CD4-positive, alpha-beta T cell (primary cell): ENCODE measurements around the gene MRPL28. TPM values are rescaled to one million over a fixed set of nuclear protein-coding genes. Genes with fewer than 3 reads are reported as not detected.

Experiments used
- ATAC-seq: fragments of 200-7000 bp; cut with Tn5 transposase; one replicate; pipeline ENCODE4 v1.10.0; 2022; ENCODE audit warnings: mild to moderate bottlenecking; ENCODE audit not compliant: poor library complexity
- CTCF ChIA-PET: fragments of 350-600 bp; sonication (Branson Sonifier 250); formaldehyde crosslinking; loops from one replicate; lab custom pipeline; 2021; ENCODE audit warnings: antibody characterized with exemption, inconsistent platforms; lab: Charles Lee
- POLR2A ChIA-PET: fragments of 350-600 bp; sonication (Branson Sonifier 250); formaldehyde crosslinking; loops from one replicate; lab custom pipeline; 2021; ENCODE audit warnings: antibody characterized with exemption, inconsistent platforms; lab: Charles Lee
- DNase-seq, 14 experiments: peaks; one replicate each; pipeline ENCODE4 v3.0.0-alpha.2; 2013 to 2020; ENCODE audit warnings: mixed read lengths in 2 of 14
- H3K27ac ChIP-seq, 2 donors: one replicate each; pipeline versions ENCODE4 v1.5.1 to v1.7.0; 2013; ENCODE audit warnings: low read length in 2 of 2, low read depth in 1 of 2, mild to moderate bottlenecking in 1 of 2
- H3K27me3 ChIP-seq, 2 experiments: 1 replicate in 1 of 2; 2 replicates in 1 of 2; pipeline versions ENCODE4 v1.6.1 to v1.7.0; 2013; ENCODE audit warnings: low read length in 2 of 2, control low read depth in 1 of 2, mild to moderate bottlenecking in 1 of 2, moderate library complexity in 1 of 2; ENCODE audit not compliant: insufficient read depth in 2 of 2, control insufficient read depth in 1 of 2
- H3K36me3 ChIP-seq: one replicate; pipeline ENCODE4 v1.6.1; 2013; ENCODE audit warnings: low read length, control low read depth; ENCODE audit not compliant: insufficient read depth
- H3K4me1 ChIP-seq: one replicate; pipeline ENCODE4 v1.6.1; 2013; ENCODE audit warnings: low read length, control low read depth; ENCODE audit not compliant: insufficient read depth
- H3K4me3 ChIP-seq: one replicate; pipeline ENCODE4 v1.5.1; 2013; ENCODE audit warnings: mild to moderate bottlenecking, low read length, moderate library complexity
- H3K9me3 ChIP-seq, 2 experiments: 1 replicate in 1 of 2; 2 replicates in 1 of 2; pipeline versions ENCODE4 v1.6.1 to v1.7.0; 2013; ENCODE audit warnings: low read length in 2 of 2, mild to moderate bottlenecking in 2 of 2, control low read depth in 1 of 2, moderate library complexity in 1 of 2; ENCODE audit not compliant: control insufficient read depth in 1 of 2, insufficient read depth in 1 of 2
- H3K27ac Mint-ChIP-seq: one replicate; pipeline ENCODE4 v1.8.0; 2020; ENCODE audit warnings: mixed read lengths
- H3K27me3 Mint-ChIP-seq: one replicate; pipeline ENCODE4 v1.8.0; 2021; ENCODE audit warnings: mixed read lengths
- H3K36me3 Mint-ChIP-seq: one replicate; pipeline ENCODE4 v1.8.0; 2021; ENCODE audit warnings: low read depth, mixed read lengths
- H3K4me1 Mint-ChIP-seq: one replicate; pipeline ENCODE4 v1.8.0; 2021; ENCODE audit warnings: low read depth, mixed read lengths
- H3K4me3 Mint-ChIP-seq: one replicate; pipeline ENCODE4 v1.8.0; 2020; ENCODE audit warnings: mild to moderate bottlenecking, mixed read lengths
- H3K9me3 Mint-ChIP-seq: one replicate; pipeline ENCODE4 v1.8.0; 2020; ENCODE audit warnings: mixed read lengths
- intact Hi-C, 2 experiments: fragments of 100-400 bp; cut with DNase I in 1 of 2; cut with micrococcal nuclease in 1 of 2; formaldehyde crosslinking; loops; one replicate each; pipeline versions ENCODE4 v1.15.1 to v1.9.0; 2023 to 2025; cut with DNase I, micrococcal nuclease
- total RNA-seq, 174 experiments: library from RNA in 2 of 174; stranded (reverse) in 2 of 174; gene quantifications; one replicate each; pipeline ENCODE4 v1.2.3 and lab custom pipeline; 2021 to 2026
- TF ChIP-seq, protein P1 (sequence below): fragments of 200-600 bp; IDR thresholded peaks from one replicate; pipeline ENCODE4 v1.8.0; 2022; ENCODE audit warnings: antibody characterized with exemption, mild to moderate bottlenecking

The MRPL28 gene
- total RNA-seq, 2 experiments from 2014 or later, result 19.6 to 19.7 TPM

- peaks cover 25% of the 10 kb centered on the region for H3K4me1 ChIP-seq
- H3K36me3 ChIP-seq, result no peaks in the 10 kb centered on the region
- Mint-ChIP-seq H3K4me1 (peaks cover 31% of the 10 kb centered on the region), H3K9me3 (no peaks in the 10 kb centered on the region), H3K4me3 (peak overlapping the region; percentile 93), H3K27ac (peak overlapping the region; percentile 90), H3K36me3 (peaks cover 5% of the 10 kb centered on the region), H3K27me3 (no peaks in the 10 kb centered on the region)
- POLR2A ChIA-PET, result interaction anchor here (1.0 to 1.2 kb wide), 2 partner anchors 13 to 14 kb away, joined by 3 read pairs; partner anchors contain the start of gene PGAP6
- TF ChIP-seq, protein P1, sequence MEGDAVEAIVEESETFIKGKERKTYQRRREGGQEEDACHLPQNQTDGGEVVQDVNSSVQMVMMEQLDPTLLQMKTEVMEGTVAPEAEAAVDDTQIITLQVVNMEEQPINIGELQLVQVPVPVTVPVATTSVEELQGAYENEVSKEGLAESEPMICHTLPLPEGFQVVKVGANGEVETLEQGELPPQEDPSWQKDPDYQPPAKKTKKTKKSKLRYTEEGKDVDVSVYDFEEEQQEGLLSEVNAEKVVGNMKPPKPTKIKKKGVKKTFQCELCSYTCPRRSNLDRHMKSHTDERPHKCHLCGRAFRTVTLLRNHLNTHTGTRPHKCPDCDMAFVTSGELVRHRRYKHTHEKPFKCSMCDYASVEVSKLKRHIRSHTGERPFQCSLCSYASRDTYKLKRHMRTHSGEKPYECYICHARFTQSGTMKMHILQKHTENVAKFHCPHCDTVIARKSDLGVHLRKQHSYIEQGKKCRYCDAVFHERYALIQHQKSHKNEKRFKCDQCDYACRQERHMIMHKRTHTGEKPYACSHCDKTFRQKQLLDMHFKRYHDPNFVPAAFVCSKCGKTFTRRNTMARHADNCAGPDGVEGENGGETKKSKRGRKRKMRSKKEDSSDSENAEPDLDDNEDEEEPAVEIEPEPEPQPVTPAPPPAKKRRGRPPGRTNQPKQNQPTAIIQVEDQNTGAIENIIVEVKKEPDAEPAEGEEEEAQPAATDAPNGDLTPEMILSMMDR, result no peak
- peak overlapping the region; percentile 49 for H3K4me3 ChIP-seq
- DNase-seq, result peak in 1 of 14 experiments; percentile 2
- no peaks in the 10 kb centered on the region for H3K27me3 ChIP-seq
- H3K27ac ChIP-seq, result no peak overlapping the region
- no peak for ATAC-seq
- intact Hi-C loops, result loop anchor here in 1 of 2 experiments (2.0 kb wide), 1 partner anchor 13 kb away; no protein-coding TSS in a partner anchor
- CTCF ChIA-PET, result no interaction called here
- H3K9me3 ChIP-seq, result peaks cover 0 to 10% of the 10 kb centered on the region in 2 experiments
These were observed 25.9 kb upstream of the MRPL28 start for GRCh38 chr16:396199-396598.

- H3K9me3 ChIP-seq, result peaks cover 0 to 11% of the 10 kb centered on the region in 2 experiments
- no peak overlapping the region for H3K27ac Mint-ChIP-seq
- H3K36me3 ChIP-seq, result no peaks in the 10 kb centered on the region
- ChIA-PET CTCF (interaction anchor here (0.5 to 2.0 kb wide), 6 partner anchors 9 to 269 kb away, joined by 4 to 22 read pairs (median 6); partner anchors contain the start of genes DECR2 and RAB11FIP3), POLR2A (interaction anchor here (0.6 to 1.4 kb wide), 4 partner anchors 9 to 95 kb away, joined by 3 to 4 read pairs (median 4); partner anchors contain the start of gene DECR2)
- peak in 2 of 14 experiments; percentile 37 to 56 for DNase-seq
- H3K4me3 ChIP-seq, result no peak overlapping the region
- H3K9me3 Mint-ChIP-seq, result no peaks in the 10 kb centered on the region
- no peak for ATAC-seq
- no peaks in the 10 kb centered on the region for H3K27me3 ChIP-seq
- intact Hi-C loops, result loop anchor here (2.0 kb wide), 1 partner anchor 94 kb away; no protein-coding TSS in a partner anchor
- peaks cover 16% of the 10 kb centered on the region for H3K4me1 Mint-ChIP-seq
- no peaks in the 10 kb centered on the region for H3K27me3 Mint-ChIP-seq
- peaks cover 14% of the 10 kb centered on the region for H3K4me1 ChIP-seq
- H3K36me3 Mint-ChIP-seq, result no peaks in the 10 kb centered on the region
- peak overlapping the region; percentile 30 for H3K4me3 Mint-ChIP-seq
- TF ChIP-seq, protein P1, result no peak
- H3K27ac ChIP-seq, result no peak overlapping the region
These were observed 22.2 kb upstream of the MRPL28 start for GRCh38 chr16:392450-393030.

DNA sequence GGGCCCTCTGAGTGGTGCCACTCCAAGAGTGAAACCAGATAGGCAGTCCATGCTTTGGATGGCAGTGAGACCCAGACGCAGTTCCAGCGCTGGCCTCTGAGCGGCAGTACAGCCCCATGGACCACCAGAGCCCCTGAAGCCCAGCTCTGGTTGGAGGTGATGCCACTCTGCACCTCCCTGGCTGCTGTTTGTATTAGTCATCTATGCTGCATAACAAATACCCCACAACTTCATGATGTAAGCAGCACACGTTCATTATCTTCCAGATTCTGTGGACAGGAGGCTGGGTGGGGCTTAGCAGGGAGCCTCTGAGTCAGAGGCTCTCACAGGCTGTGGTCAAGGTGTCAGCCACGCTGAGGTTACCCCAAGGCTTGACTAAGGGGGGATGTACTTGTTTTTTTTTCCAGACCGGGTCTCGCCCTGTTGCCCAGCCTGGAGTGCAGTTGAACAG, 21.6 kb upstream of the MRPL28 start:
- Mint-ChIP-seq H3K36me3 (no peaks in the 10 kb centered on the region), H3K27ac (peak overlapping the region; percentile 57), H3K4me1 (peaks cover 15% of the 10 kb centered on the region), H3K4me3 (peak overlapping the region; percentile 39), H3K9me3 (no peaks in the 10 kb centered on the region), H3K27me3 (no peaks in the 10 kb centered on the region)
- TF ChIP-seq, protein P1, result peak; percentile 51
- H3K27me3 ChIP-seq, result no peaks in the 10 kb centered on the region
- POLR2A ChIA-PET, result interaction anchor here (0.6 to 1.4 kb wide), 5 partner anchors 8 to 96 kb away, joined by 3 to 4 read pairs (median 3); partner anchors contain the start of genes DECR2 and RAB11FIP3
- intact Hi-C loops, result loop anchor here (2.0 kb wide), 1 partner anchor 95 kb away; no protein-coding TSS in a partner anchor
- no peaks in the 10 kb centered on the region for H3K36me3 ChIP-seq
- H3K9me3 ChIP-seq, result peaks cover 0 to 11% of the 10 kb centered on the region in 2 experiments
- CTCF ChIA-PET, result interaction anchor here (0.5 to 2.0 kb wide), 6 partner anchors 9 to 270 kb away, joined by 4 to 22 read pairs (median 6); partner anchors contain the start of genes DECR2 and RAB11FIP3
- no peak overlapping the region for H3K27ac ChIP-seq
- ATAC-seq (peak; percentile 92), DNase-seq (peak; percentile 60 to 84 (median 70))
- H3K4me1 ChIP-seq, result peaks cover 14% of the 10 kb centered on the region
- H3K4me3 ChIP-seq, result no peak overlapping the region
